HPDE6-E6E7 (cell line): ENCODE measurements around the gene DYNC1I2.

ENCODE experiments used
- DNase-seq: peaks from one replicate; pipeline ENCODE4 v3.0.0; 2011; ENCODE audit warnings: missing footprints; ENCODE audit errors: extremely low spot score

The DYNC1I2 gene

GRCh38 chr2:171687287-171688128 is at the start of gene DYNC1I2:
TSS of gene DYNC1I2 (plus strand) at chr2:171687469. CDS start at chr2:171690156, 2,687 bp downstream.
- DNase-seq, result peak; percentile 84

DNA sequence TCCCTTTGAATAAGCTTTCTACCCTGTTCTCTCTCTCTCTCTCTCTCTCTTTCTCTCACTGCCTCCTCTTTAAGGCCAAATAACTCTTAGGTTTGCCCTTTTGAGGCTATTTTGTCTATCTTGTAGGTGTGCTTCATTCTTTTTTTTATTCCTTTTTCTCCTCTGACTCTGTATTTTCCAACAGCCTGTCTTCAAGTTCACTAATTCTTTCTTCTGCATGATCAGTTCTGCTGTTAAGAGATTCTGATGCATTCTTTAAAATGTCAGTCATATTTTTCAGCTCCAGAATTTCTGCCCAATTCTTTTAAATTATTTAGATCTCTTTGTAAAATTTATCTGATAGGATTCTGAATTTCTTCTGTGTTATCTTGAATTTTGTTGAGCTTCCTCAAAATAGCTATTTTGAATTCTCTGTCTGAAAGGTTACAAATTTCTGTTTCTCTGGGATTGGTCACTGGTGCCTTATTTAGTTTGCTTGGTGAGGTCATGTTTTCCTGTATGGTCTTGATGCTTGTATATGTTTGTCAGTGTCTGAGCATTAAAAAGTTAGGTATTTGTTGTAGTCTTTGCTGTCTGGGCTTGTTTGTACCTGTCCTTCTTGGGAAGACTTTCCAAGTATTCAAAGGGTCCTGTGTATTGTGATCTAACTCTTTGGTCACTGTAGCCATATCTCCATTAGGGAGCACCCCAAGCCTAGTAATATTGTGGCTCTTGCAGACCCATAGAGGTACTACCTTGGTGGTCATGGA is 35.4 kb upstream of the DYNC1I2 start:
- DNase-seq, result no peak

- no peak for DNase-seq
Measured at GRCh38 chr2:171652416-171652785, 34.9 kb upstream of the DYNC1I2 start.

- no peak for DNase-seq
Measured at GRCh38 chr2:171655586-171655985, 31.7 kb upstream of the DYNC1I2 start.

DNA sequence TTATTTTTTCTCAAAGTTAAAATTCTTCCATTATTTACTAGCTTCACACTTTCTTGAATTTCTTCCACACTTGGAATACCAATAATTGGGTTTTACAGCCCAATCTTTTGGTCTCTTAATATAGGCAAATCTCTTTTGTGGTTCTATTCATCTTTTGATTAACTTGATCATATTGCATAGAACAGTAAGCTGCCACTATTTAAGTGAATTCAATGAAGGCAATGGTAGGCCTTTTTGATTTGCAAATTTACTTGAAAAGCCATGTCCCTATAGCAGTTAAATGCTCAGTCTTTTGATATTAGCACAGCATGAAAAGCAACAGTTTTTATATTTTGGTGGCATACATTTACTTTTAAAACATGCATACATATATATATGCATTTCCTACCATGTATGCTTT is 20.2 kb upstream of the DYNC1I2 start:
- no peak for DNase-seq

- no peak for DNase-seq
Measured at GRCh38 chr2:171668183-171668582, 19.1 kb upstream of the DYNC1I2 start.

DNA sequence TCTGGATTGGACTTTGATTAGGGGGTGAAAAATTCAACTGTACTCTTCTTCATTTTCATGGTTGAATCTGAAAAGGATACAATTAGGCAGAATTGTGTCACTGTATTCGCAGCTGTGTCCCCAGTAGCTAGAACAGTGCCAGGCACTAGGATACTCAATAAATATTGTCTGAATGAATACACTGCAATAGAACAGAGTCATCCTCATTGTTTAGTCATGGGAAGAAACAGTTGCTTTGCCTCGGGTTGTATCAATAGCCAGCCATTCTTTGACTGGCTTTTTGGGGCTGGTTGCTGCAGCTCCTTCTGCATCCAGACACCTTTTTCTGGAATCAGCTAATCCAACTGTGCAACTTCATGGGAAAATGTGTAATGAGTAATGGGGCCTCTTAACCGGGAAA is 18.1 kb upstream of the DYNC1I2 start:
- no peak for DNase-seq

GRCh38 chr2:171670655-171671054 is 16.6 kb upstream of the DYNC1I2 start:
- DNase-seq, result no peak

DNA sequence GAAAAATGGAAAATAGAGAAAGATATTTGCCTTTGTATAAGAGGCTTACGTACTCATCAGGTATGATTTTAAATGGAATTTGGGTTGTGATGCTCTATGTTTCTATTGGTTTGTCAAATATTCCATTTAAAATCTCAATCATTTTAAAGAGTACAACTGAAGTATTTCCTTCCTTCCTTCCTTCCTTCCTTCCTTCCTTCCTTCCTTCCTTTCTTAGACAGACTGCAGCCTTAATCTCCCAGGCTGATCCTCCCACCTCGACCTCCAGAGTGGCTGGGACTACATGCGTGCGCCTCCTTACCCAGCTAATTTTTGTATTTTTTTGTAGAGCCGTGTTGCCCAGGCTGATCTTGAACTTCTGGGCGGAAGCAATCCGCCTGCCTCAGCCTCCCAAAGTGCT is 15.4 kb upstream of the DYNC1I2 start:
- no peak for DNase-seq

DNA sequence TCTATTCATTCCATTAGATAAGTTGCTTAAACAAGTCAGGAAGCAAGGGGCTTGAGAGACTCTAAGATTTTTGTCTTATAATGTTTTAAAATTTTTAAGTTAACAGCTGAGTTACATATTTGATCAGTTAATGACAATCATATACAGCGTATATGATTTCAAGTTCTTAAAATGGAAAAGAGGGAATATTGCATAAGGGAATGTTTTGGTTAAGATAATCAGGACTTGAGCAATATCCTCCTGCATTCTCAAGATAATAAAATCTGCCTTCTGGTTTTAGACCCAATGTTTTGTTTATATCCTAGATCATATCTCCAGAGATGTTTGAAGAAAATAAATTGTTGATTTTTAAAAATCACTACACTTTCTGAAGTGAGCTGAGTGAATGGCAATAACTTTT is 13.4 kb upstream of the DYNC1I2 start:
- no peak for DNase-seq

GRCh38 chr2:171675810-171676345 is 11.4 kb upstream of the DYNC1I2 start:
- no peak for DNase-seq

DNA sequence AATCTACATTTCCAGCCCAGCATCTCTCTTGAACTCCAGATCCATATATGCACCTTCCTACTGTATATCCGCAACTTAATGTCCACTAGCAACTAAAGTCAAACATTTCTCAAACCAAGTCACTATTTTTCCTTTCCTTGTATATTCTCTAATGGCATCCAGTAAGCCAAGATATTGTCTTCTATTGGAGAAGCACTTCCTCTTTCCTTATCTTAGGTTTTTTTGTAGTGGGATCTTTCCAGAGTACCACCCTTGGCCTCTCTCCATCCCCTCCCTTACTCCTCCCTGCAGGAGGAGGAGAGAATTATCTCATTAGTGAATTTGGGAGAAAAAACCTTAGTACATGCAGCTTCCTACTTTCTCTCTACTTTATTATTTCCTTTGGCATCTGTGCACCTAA is 8.7 kb upstream of the DYNC1I2 start:
- no peak for DNase-seq

- DNase-seq, result no peak
Measured at GRCh38 chr2:171688129-171688465, 828 bp downstream of the DYNC1I2 start.

DNA sequence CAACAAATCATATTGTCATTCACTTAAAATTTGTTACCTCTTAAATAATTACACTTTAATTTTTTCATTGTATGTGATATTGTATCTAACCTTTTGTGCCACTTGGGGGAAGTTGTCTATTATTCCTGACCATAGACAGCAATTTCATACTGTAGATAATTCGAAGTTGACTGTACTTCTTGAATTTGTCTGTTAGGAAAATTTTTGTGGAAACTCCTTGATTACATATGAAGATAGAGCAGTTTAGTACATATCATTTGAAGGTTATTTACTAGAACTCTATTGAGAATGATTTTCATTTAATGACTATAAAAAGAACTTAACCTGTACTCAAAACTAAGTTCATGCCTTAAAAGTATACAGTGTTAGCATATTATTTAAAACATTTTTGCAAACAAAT is 5.1 kb downstream of the DYNC1I2 start:
- no peak for DNase-seq

- DNase-seq, result no peak
Measured at GRCh38 chr2:171702781-171703556, 15.7 kb downstream of the DYNC1I2 start.

- DNase-seq, result no peak
Measured at GRCh38 chr2:171703574-171704347, 16.5 kb downstream of the DYNC1I2 start.

DNA sequence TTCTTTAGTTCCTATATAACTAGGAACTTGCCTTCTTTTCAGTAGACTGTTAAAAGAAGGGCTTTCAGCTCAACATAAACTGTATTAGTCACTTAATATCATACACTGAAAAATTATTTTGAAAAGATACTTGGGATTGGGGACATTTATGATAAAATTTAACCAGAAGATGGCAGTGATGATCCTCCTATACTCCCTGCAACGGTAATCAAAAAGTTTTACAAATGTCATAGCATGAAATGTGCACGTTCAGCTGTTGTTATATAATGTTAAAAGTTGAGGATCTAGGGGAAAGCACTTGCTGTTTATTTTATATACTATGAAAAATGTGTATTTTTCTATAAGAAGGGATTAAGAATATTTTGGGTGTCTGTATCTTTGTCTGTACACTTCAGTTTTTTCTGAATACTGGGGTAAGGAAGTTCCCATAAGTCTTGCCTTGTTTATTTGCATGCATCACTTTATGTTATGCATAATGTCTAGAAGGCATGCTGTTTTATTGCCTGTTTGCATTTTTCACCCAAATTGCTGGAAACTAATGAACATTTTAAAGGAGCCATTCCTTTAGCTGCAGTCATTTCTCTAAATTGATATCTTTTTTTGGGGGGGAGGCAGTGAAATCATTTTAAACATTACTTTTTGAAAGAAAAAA is 19.0 kb downstream of the DYNC1I2 start:
- no peak for DNase-seq

DNA sequence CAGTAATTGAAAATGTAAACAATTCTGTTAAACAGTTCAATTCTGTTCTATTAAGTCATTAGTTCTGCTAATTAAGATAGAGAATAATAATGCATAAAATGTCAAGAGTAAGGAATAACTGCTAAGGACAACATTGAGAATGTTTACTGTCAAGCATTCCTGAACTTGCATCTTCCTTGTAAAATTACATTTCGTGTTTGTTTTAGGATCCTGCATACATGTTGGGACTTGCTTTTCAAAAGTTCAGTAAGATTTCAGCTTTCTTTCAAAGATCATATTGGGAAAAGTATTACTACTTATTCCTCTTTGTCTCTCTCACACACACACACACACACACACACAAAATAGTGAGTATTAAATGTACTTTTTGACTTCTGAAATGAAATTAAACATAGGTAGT is 20.5 kb downstream of the DYNC1I2 start:
- no peak for DNase-seq

DNA sequence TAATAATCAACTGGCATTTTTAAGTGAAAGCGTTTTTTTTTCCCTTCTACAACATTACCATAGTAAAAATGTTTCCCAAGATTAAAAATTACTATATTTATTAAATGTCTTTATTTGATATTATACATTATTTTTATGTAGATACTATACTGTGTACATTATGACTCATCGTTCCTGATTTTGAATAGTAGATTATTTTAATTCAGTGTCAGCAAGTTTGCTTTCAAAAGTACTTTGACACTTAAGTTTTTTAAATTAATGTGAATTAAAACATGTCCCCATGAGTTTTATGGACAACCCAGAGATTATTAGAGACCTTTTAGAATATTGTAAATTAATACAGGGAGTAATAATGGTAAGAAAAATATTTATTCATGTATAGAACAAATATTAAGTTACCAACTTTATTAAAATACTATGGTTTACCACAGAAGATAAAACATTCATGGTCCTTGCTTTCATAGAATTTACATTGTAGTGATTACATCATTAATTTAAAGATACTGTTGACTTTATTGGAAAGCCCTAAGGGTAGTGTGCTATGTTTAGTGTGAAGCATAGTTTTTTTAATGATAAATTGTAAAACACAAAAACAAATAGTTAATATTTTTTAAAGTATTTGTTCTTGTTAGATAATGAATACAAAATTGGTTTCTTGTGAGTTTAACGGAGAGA is 21.9 kb downstream of the DYNC1I2 start:
- DNase-seq, result no peak

- no peak for DNase-seq
Measured at GRCh38 chr2:171711351-171711750, 24.1 kb downstream of the DYNC1I2 start.
